ENCODE results near the gene SERAC1. TPM values are rescaled to one million over a fixed set of nuclear protein-coding genes. Genes with fewer than 3 reads are reported as not detected.
A peak's percentile ranks its signal among the peaks of the same experiment; 100 is the strongest.

Gene SERAC1
- total RNA-seq, 6 experiments from 2014 or later = 5.2 to 7.0 (median 6.1) TPM

- no peak overlapping the region for H3K4me3 Mint-ChIP-seq
- H3K9me3 Mint-ChIP-seq = no peaks in the 10 kb centered on the region
- no peak for TF ChIP-seq CTCF (IDR thresholded peaks at IDR 0.05)
- H3K27ac Mint-ChIP-seq = peak overlapping the region; percentile 65
- H3K27me3 Mint-ChIP-seq (ENCODE audit: insufficient read depth) = no peaks in the 10 kb centered on the region; the same call in 1 of the 2 replicates
- peaks cover 58% of the 10 kb centered on the region for H3K4me1 Mint-ChIP-seq (ENCODE audit: low read depth)
- peaks cover 47% of the 10 kb centered on the region for H3K36me3 Mint-ChIP-seq (ENCODE audit: low read depth)
- DNase-seq = no peak
Measured at GRCh38 chr6:158071121-158072082, 96.7 kb downstream of the SERAC1 start.

- peaks cover 59% of the 10 kb centered on the region for H3K4me1 Mint-ChIP-seq (ENCODE audit: low read depth)
- H3K27ac Mint-ChIP-seq = peak overlapping the region; percentile 94
- H3K27me3 Mint-ChIP-seq (ENCODE audit: insufficient read depth) = no peaks in the 10 kb centered on the region; the same call in 1 of the 2 replicates
- no peaks in the 10 kb centered on the region for H3K9me3 Mint-ChIP-seq
- no peak for TF ChIP-seq CTCF (IDR thresholded peaks at IDR 0.05)
- H3K4me3 Mint-ChIP-seq = no peak overlapping the region
- peaks cover 47% of the 10 kb centered on the region for H3K36me3 Mint-ChIP-seq (ENCODE audit: low read depth)
- no peak for DNase-seq
Measured at GRCh38 chr6:158070513-158070912, 97.5 kb downstream of the SERAC1 start.

- H3K27me3 Mint-ChIP-seq (ENCODE audit: insufficient read depth) = no peaks in the 10 kb centered on the region; the same call in 1 of the 2 replicates
- peak overlapping the region; percentile 94 for H3K27ac Mint-ChIP-seq
- TF ChIP-seq CTCF (IDR thresholded peaks at IDR 0.05) = no peak
- H3K4me3 Mint-ChIP-seq = peak overlapping the region; percentile 63; the same call in 1 of the 2 replicates
- peaks cover 48% of the 10 kb centered on the region for H3K36me3 Mint-ChIP-seq (ENCODE audit: low read depth)
- H3K4me1 Mint-ChIP-seq (ENCODE audit: low read depth) = peaks cover 59% of the 10 kb centered on the region
- peak; percentile 77 for DNase-seq
- no peaks in the 10 kb centered on the region for H3K9me3 Mint-ChIP-seq
Measured at GRCh38 chr6:158069800-158070195, 98.3 kb downstream of the SERAC1 start.

- Mint-ChIP-seq H3K36me3 (ENCODE audit: low read depth) (peaks cover 43% of the 10 kb centered on the region), H3K27me3 (ENCODE audit: insufficient read depth) (no peaks in the 10 kb centered on the region; the same call in 1 of the 2 replicates), H3K4me1 (ENCODE audit: low read depth) (peaks cover 59% of the 10 kb centered on the region), H3K4me3 (peak overlapping the region; percentile 63), H3K9me3 (no peaks in the 10 kb centered on the region), H3K27ac (peak overlapping the region; percentile 94)
- TF ChIP-seq CTCF (IDR thresholded peaks at IDR 0.05) = no peak
- DNase-seq = peak; percentile 73
Measured at GRCh38 chr6:158068893-158069799, 98.9 kb downstream of the SERAC1 start.

- Mint-ChIP-seq H3K4me3 (peak overlapping the region; percentile 63), H3K36me3 (ENCODE audit: low read depth) (peaks cover 42% of the 10 kb centered on the region), H3K4me1 (ENCODE audit: low read depth) (peaks cover 59% of the 10 kb centered on the region), H3K27ac (peak overlapping the region; percentile 94), H3K27me3 (ENCODE audit: insufficient read depth) (no peaks in the 10 kb centered on the region; the same call in 1 of the 2 replicates), H3K9me3 (no peaks in the 10 kb centered on the region)
- no peak for TF ChIP-seq CTCF (IDR thresholded peaks at IDR 0.05)
- DNase-seq = no peak
Measured at GRCh38 chr6:158068156-158068892, 99.7 kb downstream of the SERAC1 start.

All from HFFc6 (cell line).